ENCODE measurements around the gene CYTIP. TPM values are rescaled to one million over a fixed set of nuclear protein-coding genes. Genes with fewer than 3 reads are reported as not detected.

Gene CYTIP
- total RNA-seq, 1 experiment from 2014 or later: not detected

- Histone ChIP-seq H3K9me3 (ENCODE audit: low read depth, low read length, poor library complexity, severe bottlenecking) (no peaks in the 10 kb centered on the region), H3K27me3 (replicated peaks; ENCODE audit: insufficient read depth, low read depth, low read length, poor library complexity) (peaks cover 14% of the 10 kb centered on the region), H3K36me3 (ENCODE audit: insufficient read depth, low read length, poor library complexity, severe bottlenecking) (no peaks in the 10 kb centered on the region), H3K4me3 (ENCODE audit: low read depth, low read length, poor library complexity, severe bottlenecking) (no peak overlapping the region), H3K27ac (ENCODE audit: low read depth, low read length, poor library complexity, severe bottlenecking) (no peak overlapping the region), H3K4me1 (ENCODE audit: insufficient read depth, low read length, poor library complexity, severe bottlenecking) (no peaks in the 10 kb centered on the region)
- POLR2A ChIA-PET (ENCODE audit: low non-redundant PET): no interaction called here
- intact Hi-C loops (cut with micrococcal nuclease; ENCODE audit: unreplicated experiment): no loop called here
- CTCF ChIA-PET: no interaction called here
- BruUV-seq (replicated peaks): no TSS peak
- DNase-seq (ENCODE audit: low spot score): no peak
- no peak for TF ChIP-seq CTCF (conservative IDR thresholded peaks at IDR 0.05; ENCODE audit: low read depth, low read length)
- TF ChIP-seq EZH2 (IDR thresholded peaks at IDR 0.05; ENCODE audit: borderline replicate concordance, low read depth, low read length, poor library complexity, severe bottlenecking): no peak
Observed at GRCh38 chr2:157486596-157487270, 42.8 kb upstream of the CYTIP start.

GRCh38 chr2:157480182-157480961 is 36.5 kb upstream of the CYTIP start:
- intact Hi-C loops (cut with micrococcal nuclease; ENCODE audit: unreplicated experiment): no loop called here
- POLR2A ChIA-PET (ENCODE audit: low non-redundant PET): no interaction called here
- Histone ChIP-seq H3K9me3 (ENCODE audit: low read depth, low read length, poor library complexity, severe bottlenecking) (no peaks in the 10 kb centered on the region), H3K27me3 (replicated peaks; ENCODE audit: insufficient read depth, low read depth, low read length, poor library complexity) (no peaks in the 10 kb centered on the region), H3K4me3 (ENCODE audit: low read depth, low read length, poor library complexity, severe bottlenecking) (no peak overlapping the region), H3K27ac (ENCODE audit: low read depth, low read length, poor library complexity, severe bottlenecking) (no peak overlapping the region), H3K36me3 (ENCODE audit: insufficient read depth, low read length, poor library complexity, severe bottlenecking) (no peaks in the 10 kb centered on the region), H3K4me1 (ENCODE audit: insufficient read depth, low read length, poor library complexity, severe bottlenecking) (no peaks in the 10 kb centered on the region)
- no TSS peak for BruUV-seq (replicated peaks)
- no peak for DNase-seq (ENCODE audit: low spot score)
- CTCF ChIA-PET: no interaction called here
- TF ChIP-seq EZH2 (IDR thresholded peaks at IDR 0.05; ENCODE audit: borderline replicate concordance, low read depth, low read length, poor library complexity, severe bottlenecking) (no peak), CTCF (conservative IDR thresholded peaks at IDR 0.05; ENCODE audit: low read depth, low read length) (no peak)

GRCh38 chr2:157479081-157480027 is 35.5 kb upstream of the CYTIP start:
- H3K4me1 ChIP-seq (ENCODE audit: insufficient read depth, low read length, poor library complexity, severe bottlenecking): no peaks in the 10 kb centered on the region
- DNase-seq (ENCODE audit: low spot score): no peak
- no peaks in the 10 kb centered on the region for H3K27me3 ChIP-seq (replicated peaks; ENCODE audit: insufficient read depth, low read depth, low read length, poor library complexity)
- ChIA-PET CTCF (no interaction called here), POLR2A (ENCODE audit: low non-redundant PET) (no interaction called here)
- TF ChIP-seq CTCF (conservative IDR thresholded peaks at IDR 0.05; ENCODE audit: low read depth, low read length): no peak
- TF ChIP-seq EZH2 (IDR thresholded peaks at IDR 0.05; ENCODE audit: borderline replicate concordance, low read depth, low read length, poor library complexity, severe bottlenecking): no peak
- intact Hi-C loops (cut with micrococcal nuclease; ENCODE audit: unreplicated experiment): no loop called here
- no peaks in the 10 kb centered on the region for H3K36me3 ChIP-seq (ENCODE audit: insufficient read depth, low read length, poor library complexity, severe bottlenecking)
- no TSS peak for BruUV-seq (replicated peaks)
- H3K27ac ChIP-seq (ENCODE audit: low read depth, low read length, poor library complexity, severe bottlenecking): no peak overlapping the region
- no peaks in the 10 kb centered on the region for H3K9me3 ChIP-seq (ENCODE audit: low read depth, low read length, poor library complexity, severe bottlenecking)
- no peak overlapping the region for H3K4me3 ChIP-seq (ENCODE audit: low read depth, low read length, poor library complexity, severe bottlenecking)
